Suprapubic skin (tissue), 4 donors: ENCODE data around the gene TNNT2. TPM values are rescaled to one million over a fixed set of nuclear protein-coding genes. Genes with fewer than 3 reads are reported as not detected.
A peak's percentile ranks its signal among the peaks of the same experiment; 100 is the strongest.

ENCODE experiments used
- DNase-seq, 2 donors: peaks; one replicate each; pipeline ENCODE4 v3.0.0-alpha.2; 2019; ENCODE audit warnings: low spot score in 2 of 2
- H3K27ac ChIP-seq: fragments of 200-600 bp; sonication (generic); one replicate; pipeline ENCODE4 v1.5.1; 2019
- H3K27me3 ChIP-seq: fragments of 200-600 bp; sonication (generic); one replicate; pipeline ENCODE4 v1.5.1; 2019
- H3K36me3 ChIP-seq: fragments of 200-600 bp; sonication (generic); one replicate; pipeline ENCODE4 v1.5.1; 2019
- H3K4me1 ChIP-seq: fragments of 200-600 bp; sonication (generic); one replicate; pipeline ENCODE4 v1.5.1; 2019
- H3K4me3 ChIP-seq: fragments of 200-600 bp; sonication (generic); one replicate; pipeline ENCODE4 v1.5.1; 2019; ENCODE audit warnings: mild to moderate bottlenecking
- H3K9me3 ChIP-seq: fragments of 200-600 bp; sonication (generic); one replicate; pipeline ENCODE4 v1.5.1; 2019
- EP300 ChIP-seq: sonication (generic); formaldehyde crosslinking; IDR thresholded peaks from one replicate; pipeline ENCODE4 v1.6.1; 2017; ENCODE audit warnings: antibody characterized with exemption
- POLR2A ChIP-seq, 2 donors: fragments of 450-650 bp; IDR thresholded peaks; one replicate each; pipeline ENCODE4 v1.6.1; 2017; ENCODE audit warnings: antibody characterized with exemption in 2 of 2, mild to moderate bottlenecking in 2 of 2, moderate library complexity in 2 of 2
- POLR2AphosphoS5 ChIP-seq, 3 donors: sonication (generic); formaldehyde crosslinking; IDR thresholded peaks; one replicate each; pipeline ENCODE4 v1.6.1; 2017; ENCODE audit warnings: antibody characterized with exemption in 3 of 3
- WGBS: methylation state at CpG from one replicate; pipeline ENCODE4 v1.1.5; 2018; 5-methylcytosine and 5-hydroxymethylcytosine counted together
- total RNA-seq, 4 donors: library from RNA; depleted of rRNA; stranded (reverse); fragments of >200 nt; gene quantifications; one replicate each; pipeline ENCODE4 v1.1.0, GENCODE V29; 2016
- TF ChIP-seq, protein P1 (sequence below), 2 donors: fragments of 200-600 bp in 1 of 2; fragments of 450-650 bp in 1 of 2; sonication (generic) in 1 of 2; IDR thresholded peaks; one replicate each; pipeline ENCODE4 v1.5.1; 2016 to 2019; ENCODE audit warnings: antibody characterized with exemption in 2 of 2, mild to moderate bottlenecking in 1 of 2, moderate library complexity in 1 of 2

The TNNT2 gene
- total RNA-seq, 4 donors from 2014 or later = 7.9 to 54.6 (median 19.0) TPM

DNA sequence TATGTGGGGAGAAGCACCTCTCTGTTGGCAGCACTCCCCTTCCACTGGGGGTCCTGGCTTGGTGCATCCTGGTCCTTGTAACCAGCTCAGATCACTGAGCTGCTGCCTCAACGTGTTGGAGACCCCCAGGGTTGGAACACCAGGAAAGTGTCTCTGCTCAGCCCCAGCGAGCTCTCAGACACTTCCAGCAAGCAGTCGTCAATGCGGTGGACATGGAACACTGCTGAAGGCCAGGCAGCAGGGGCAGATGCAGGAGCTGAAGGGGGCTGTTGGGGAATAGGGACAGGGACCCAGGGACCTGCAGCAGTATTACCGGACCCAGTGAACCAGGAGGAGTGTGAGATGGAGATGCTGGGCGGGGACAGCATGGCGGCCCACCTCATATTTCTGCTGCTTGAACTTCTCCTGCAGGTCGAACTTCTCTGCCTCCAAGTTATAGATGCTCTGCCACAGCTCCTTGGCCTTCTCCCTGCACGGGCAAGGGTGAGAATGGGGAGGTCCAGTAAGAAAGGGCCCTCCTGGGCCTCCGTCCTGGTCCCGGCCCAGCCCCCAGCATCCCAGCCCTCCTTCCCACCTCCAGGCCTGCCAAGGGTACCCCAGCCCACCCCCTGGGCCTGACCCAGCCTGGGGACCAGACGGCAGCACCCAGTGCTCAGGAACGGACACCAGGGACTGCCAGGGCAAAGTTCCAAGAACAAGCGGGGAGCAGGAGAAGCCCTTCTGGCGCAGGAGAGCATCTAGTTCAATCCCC, 16.4 kb downstream of the TNNT2 start:
- H3K4me3 ChIP-seq = no peak overlapping the region
- DNase-seq = peak in 1 of 2 donors; percentile 48
- no peaks in the 10 kb centered on the region for H3K27me3 ChIP-seq
- no peaks in the 10 kb centered on the region for H3K36me3 ChIP-seq
- WGBS = 84% methylated on average over 14 of the region's 15 CpGs
- no peaks in the 10 kb centered on the region for H3K9me3 ChIP-seq
- TF ChIP-seq EP300 (no peak), POLR2AphosphoS5 (IDR thresholded peaks at IDR 0.05) (no peak), POLR2A (IDR thresholded peaks at IDR 0.05) (no peak)
- TF ChIP-seq, protein P1, sequence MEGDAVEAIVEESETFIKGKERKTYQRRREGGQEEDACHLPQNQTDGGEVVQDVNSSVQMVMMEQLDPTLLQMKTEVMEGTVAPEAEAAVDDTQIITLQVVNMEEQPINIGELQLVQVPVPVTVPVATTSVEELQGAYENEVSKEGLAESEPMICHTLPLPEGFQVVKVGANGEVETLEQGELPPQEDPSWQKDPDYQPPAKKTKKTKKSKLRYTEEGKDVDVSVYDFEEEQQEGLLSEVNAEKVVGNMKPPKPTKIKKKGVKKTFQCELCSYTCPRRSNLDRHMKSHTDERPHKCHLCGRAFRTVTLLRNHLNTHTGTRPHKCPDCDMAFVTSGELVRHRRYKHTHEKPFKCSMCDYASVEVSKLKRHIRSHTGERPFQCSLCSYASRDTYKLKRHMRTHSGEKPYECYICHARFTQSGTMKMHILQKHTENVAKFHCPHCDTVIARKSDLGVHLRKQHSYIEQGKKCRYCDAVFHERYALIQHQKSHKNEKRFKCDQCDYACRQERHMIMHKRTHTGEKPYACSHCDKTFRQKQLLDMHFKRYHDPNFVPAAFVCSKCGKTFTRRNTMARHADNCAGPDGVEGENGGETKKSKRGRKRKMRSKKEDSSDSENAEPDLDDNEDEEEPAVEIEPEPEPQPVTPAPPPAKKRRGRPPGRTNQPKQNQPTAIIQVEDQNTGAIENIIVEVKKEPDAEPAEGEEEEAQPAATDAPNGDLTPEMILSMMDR (IDR thresholded peaks at IDR 0.05) = no peak
- H3K4me1 ChIP-seq = peaks cover 10% of the 10 kb centered on the region
- H3K27ac ChIP-seq = no peak overlapping the region

DNA sequence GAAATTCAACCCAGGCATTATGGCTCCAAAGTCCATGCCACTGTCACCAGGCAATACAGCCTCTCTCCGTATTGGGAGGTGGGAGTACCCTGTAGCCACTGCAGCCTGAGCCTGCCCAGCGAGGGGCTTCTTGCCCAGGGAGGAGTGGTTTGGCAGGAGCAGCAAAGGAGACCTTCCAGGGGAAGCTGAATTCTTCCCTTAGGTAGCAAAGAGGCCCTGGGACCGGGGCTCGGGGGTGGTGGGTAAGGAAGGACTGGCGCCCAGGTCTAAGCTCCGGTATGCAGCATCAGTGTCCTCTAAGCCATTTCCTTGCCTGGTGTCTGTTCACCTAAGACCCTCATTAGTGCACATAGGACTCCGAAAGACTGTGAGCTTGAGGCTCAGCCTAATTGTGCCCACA, 17.0 kb downstream of the TNNT2 start:
- WGBS = 89% methylated on average over 6 of the region's 7 CpGs
- H3K4me3 ChIP-seq = no peak overlapping the region
- no peaks in the 10 kb centered on the region for H3K9me3 ChIP-seq

DNA sequence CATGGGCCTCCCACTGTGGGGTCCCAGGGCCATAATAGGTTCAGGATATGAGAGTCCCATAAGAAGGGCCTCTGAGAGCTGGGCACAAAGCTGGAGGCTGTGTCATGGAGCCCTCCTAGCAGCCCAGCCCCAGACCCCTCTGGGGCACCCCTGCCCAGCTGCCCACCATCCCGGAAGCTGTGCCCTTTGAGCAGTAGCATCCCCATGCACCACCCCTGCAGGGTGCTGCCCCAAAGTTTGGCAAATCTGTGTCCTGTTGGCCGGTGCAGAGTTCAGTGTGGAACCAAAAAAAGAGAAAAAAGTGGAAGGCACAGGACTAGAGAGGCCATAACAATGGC, 17.6 kb downstream of the TNNT2 start:
- no peaks in the 10 kb centered on the region for H3K27me3 ChIP-seq
- H3K4me3 ChIP-seq = no peak overlapping the region
- H3K36me3 ChIP-seq = no peaks in the 10 kb centered on the region
- DNase-seq = peak in 1 of 2 donors; percentile 43
- no peak for TF ChIP-seq EP300
- no peak for TF ChIP-seq POLR2AphosphoS5 (IDR thresholded peaks at IDR 0.05)
- TF ChIP-seq, protein P1 (IDR thresholded peaks at IDR 0.05) = no peak
- TF ChIP-seq POLR2A (IDR thresholded peaks at IDR 0.05) = no peak
- no peak overlapping the region for H3K27ac ChIP-seq
- no peaks in the 10 kb centered on the region for H3K9me3 ChIP-seq
- WGBS = 95% methylated on average over 2 of the region's 2 CpGs
- peaks cover 15% of the 10 kb centered on the region for H3K4me1 ChIP-seq

More for the DNA sequence above, 17.0 kb downstream of the TNNT2 start:
- DNase-seq = peak in 1 of 2 donors; percentile 58
- H3K27me3 ChIP-seq = no peaks in the 10 kb centered on the region
- H3K27ac ChIP-seq = no peak overlapping the region
- no peaks in the 10 kb centered on the region for H3K36me3 ChIP-seq
- H3K4me1 ChIP-seq = peaks cover 10% of the 10 kb centered on the region
- TF ChIP-seq POLR2AphosphoS5 (IDR thresholded peaks at IDR 0.05) (no peak), EP300 (no peak), POLR2A (IDR thresholded peaks at IDR 0.05) (no peak)
- TF ChIP-seq, protein P1 (IDR thresholded peaks at IDR 0.05) = no peak

DNA sequence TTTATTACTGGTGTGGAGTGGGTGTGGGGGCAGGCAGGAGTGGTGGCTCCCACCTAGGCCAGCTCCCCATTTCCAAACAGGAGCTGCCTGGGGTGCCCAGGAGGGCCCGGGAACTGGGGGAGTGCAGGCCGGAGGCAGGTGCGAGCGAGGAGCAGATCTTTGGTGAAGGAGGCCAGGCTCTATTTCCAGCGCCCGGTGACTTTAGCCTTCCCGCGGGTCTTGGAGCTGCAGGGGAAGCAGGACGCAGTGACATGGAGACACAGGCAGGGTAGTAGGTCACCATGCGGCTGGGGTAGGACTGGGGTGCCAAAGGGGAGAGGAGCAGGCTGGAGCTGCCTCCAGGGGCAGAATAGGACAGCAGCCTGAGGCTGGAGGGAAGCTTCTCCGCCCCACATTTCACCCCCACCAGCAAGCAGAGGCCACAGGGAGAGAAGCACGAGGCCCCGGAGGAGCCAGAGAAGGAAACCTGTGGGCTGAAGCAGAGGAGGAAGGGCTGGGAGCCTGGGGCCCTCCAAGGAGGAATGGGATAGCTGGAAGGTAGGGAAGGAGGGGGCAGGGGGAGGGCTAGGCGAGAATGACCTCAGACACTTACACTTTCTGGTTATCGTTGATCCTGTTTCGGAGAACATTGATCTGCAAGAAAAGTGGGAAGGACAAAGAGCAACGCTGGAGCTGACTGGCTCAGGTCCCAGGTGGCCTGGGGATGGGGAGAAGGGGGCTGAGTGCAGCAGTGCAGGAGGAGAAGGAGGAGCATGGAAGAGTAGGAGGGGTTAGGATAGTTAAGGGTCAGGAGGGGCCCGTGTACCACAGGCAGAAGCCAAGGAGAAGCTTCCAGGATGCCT, 18.2 kb downstream of the TNNT2 start:
- Histone ChIP-seq H3K4me3 (no peak overlapping the region), H3K9me3 (no peaks in the 10 kb centered on the region), H3K27ac (no peak overlapping the region), H3K36me3 (no peaks in the 10 kb centered on the region), H3K27me3 (no peaks in the 10 kb centered on the region), H3K4me1 (peaks cover 21% of the 10 kb centered on the region)
- no peak for TF ChIP-seq POLR2A (IDR thresholded peaks at IDR 0.05)
- TF ChIP-seq POLR2AphosphoS5 (IDR thresholded peaks at IDR 0.05) = no peak
- TF ChIP-seq, protein P1 (IDR thresholded peaks at IDR 0.05) = no peak
- WGBS = 89% methylated on average over 16 of the region's 18 CpGs
- DNase-seq = peak in 1 of 2 donors; percentile 51

DNA sequence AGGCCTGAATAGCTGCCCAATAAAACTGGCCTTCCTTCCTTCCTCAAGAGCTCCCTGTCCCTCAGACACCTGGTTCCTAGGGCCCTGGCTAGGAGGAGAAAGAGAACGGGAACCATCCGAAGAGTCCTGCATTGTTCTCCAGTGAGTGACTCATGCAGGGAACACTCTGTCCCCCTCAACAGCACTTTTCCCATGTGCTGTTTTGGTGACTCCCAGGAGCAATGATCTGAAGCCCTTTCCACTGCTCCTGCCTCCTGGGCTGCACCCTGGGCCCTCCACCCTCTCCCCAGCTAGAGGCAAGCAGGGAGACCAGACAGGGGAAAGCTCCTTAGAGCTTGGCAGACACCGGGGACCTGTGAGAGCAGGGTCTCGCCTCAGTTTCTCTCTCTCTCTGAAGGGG, 18.9 kb downstream of the TNNT2 start:
- Histone ChIP-seq H3K9me3 (no peaks in the 10 kb centered on the region), H3K27me3 (no peaks in the 10 kb centered on the region), H3K27ac (no peak overlapping the region), H3K4me1 (peaks cover 27% of the 10 kb centered on the region), H3K4me3 (no peak overlapping the region), H3K36me3 (no peaks in the 10 kb centered on the region)
- TF ChIP-seq EP300 (no peak), POLR2AphosphoS5 (IDR thresholded peaks at IDR 0.05) (peak in 1 of 3 donors; percentile 39), POLR2A (IDR thresholded peaks at IDR 0.05) (no peak)
- peak in 1 of 2 donors; percentile 30 for DNase-seq
- WGBS = 74% methylated on average over 4 of the region's 4 CpGs
